ENCODE measurements around the gene IPP.

DNA sequence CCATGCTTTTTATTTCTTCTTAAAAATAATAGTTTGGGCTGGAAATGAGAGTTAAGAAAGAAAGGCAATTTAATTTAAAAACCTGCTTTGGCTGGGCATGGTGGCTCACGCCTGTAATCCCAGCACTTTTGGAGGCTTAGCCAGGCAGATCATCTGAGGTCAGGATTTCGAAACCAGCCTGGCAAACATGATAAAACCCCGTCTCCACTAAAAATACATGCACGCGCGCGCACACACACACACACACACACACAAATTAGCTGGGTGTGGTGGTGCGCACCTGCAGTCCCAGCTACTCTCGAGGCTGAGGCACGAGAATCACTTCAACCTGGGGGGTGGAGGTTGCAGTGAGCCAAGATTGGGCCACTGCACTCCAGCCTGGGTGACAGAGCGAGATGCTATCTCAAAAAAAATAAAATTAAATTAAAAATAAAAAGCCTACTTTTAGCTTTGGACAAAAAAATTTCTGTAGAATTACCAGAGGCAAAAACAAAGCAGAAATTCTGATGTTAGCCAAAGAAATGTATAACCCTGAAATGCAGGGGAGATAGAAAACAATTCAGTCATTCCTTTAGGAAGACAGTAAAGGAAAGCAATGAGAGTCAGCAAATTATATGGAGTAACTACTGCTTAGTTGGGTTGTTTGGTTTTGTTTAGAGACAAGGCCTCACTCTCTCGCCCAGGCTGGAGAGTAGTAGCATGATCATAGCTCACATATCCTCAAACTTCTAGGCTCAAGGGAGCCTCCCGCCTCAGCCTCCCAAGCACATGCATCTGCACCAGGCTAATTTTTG lies 15.7 kb upstream of the IPP start:
- TF ChIP-seq, protein P1, sequence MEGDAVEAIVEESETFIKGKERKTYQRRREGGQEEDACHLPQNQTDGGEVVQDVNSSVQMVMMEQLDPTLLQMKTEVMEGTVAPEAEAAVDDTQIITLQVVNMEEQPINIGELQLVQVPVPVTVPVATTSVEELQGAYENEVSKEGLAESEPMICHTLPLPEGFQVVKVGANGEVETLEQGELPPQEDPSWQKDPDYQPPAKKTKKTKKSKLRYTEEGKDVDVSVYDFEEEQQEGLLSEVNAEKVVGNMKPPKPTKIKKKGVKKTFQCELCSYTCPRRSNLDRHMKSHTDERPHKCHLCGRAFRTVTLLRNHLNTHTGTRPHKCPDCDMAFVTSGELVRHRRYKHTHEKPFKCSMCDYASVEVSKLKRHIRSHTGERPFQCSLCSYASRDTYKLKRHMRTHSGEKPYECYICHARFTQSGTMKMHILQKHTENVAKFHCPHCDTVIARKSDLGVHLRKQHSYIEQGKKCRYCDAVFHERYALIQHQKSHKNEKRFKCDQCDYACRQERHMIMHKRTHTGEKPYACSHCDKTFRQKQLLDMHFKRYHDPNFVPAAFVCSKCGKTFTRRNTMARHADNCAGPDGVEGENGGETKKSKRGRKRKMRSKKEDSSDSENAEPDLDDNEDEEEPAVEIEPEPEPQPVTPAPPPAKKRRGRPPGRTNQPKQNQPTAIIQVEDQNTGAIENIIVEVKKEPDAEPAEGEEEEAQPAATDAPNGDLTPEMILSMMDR (conservative IDR thresholded peaks at IDR 0.05) = no peak
- TF ChIP-seq ZFX (IDR thresholded peaks at IDR 0.05) = no peak
